PFSK-1 (cell line): ENCODE measurements around the gene PVALB.

ENCODE experiments used
- FOXP2 ChIP-seq: optimal IDR thresholded peaks from 2 replicates; pipeline ENCODE3; 2011; ENCODE audit warnings: borderline replicate concordance, control low read depth, inconsistent platforms; ENCODE audit not compliant: insufficient read depth; ENCODE audit errors: extremely low read length, extremely low read depth
- POLR2AphosphoS5 ChIP-seq: IDR thresholded peaks from 2 replicates; pipeline ENCODE4 v1.6.1; 2012; ENCODE audit warnings: low read depth, mild to moderate bottlenecking, control low read depth, low read length, moderate library complexity
- SIN3A ChIP-seq: IDR thresholded peaks from 2 replicates; pipeline ENCODE4 v1.6.1; 2012; ENCODE audit warnings: mild to moderate bottlenecking, low read length, moderate library complexity, borderline replicate concordance; ENCODE audit not compliant: insufficient read depth
- TAF1 ChIP-seq: IDR thresholded peaks from 2 replicates; pipeline ENCODE4 v1.6.1; 2012; ENCODE audit warnings: low read length, control low read depth, borderline replicate concordance; ENCODE audit not compliant: insufficient read depth
- TF ChIP-seq, protein P1 (sequence below), 2 experiments: IDR thresholded peaks; 2 replicates each; pipeline versions ENCODE4 v1.6.1 to v1.8.0; 2011 to 2012; ENCODE audit warnings: low read depth in 2 of 2, low read length in 2 of 2, control low read depth in 1 of 2, inconsistent platforms in 1 of 2, mild to moderate bottlenecking in 1 of 2, moderate library complexity in 1 of 2; ENCODE audit not compliant: insufficient read depth in 1 of 2

The PVALB gene

DNA sequence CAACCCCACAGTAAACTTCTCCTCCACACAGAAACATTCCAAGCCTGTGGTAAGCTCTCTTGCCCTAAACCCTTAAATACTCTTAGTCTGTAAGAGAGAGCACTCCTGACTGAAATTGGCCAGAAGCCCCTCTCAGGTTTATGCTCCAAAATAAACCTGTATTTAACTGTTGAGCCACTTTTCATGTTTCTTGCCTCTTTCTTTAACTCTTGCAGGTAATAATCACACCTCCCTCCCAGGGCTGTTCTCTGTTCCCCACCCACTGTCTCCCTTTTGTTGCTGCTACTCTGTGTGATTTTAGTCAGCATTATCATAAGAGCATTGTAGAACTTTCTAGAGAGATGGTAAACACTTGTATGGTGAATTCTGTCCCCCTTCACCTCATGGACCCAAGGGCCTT, 38.8 kb downstream of the PVALB start:
- TF ChIP-seq POLR2AphosphoS5 (no peak), SIN3A (no peak), TAF1 (no peak), FOXP2 (no peak)
- TF ChIP-seq, protein P1, sequence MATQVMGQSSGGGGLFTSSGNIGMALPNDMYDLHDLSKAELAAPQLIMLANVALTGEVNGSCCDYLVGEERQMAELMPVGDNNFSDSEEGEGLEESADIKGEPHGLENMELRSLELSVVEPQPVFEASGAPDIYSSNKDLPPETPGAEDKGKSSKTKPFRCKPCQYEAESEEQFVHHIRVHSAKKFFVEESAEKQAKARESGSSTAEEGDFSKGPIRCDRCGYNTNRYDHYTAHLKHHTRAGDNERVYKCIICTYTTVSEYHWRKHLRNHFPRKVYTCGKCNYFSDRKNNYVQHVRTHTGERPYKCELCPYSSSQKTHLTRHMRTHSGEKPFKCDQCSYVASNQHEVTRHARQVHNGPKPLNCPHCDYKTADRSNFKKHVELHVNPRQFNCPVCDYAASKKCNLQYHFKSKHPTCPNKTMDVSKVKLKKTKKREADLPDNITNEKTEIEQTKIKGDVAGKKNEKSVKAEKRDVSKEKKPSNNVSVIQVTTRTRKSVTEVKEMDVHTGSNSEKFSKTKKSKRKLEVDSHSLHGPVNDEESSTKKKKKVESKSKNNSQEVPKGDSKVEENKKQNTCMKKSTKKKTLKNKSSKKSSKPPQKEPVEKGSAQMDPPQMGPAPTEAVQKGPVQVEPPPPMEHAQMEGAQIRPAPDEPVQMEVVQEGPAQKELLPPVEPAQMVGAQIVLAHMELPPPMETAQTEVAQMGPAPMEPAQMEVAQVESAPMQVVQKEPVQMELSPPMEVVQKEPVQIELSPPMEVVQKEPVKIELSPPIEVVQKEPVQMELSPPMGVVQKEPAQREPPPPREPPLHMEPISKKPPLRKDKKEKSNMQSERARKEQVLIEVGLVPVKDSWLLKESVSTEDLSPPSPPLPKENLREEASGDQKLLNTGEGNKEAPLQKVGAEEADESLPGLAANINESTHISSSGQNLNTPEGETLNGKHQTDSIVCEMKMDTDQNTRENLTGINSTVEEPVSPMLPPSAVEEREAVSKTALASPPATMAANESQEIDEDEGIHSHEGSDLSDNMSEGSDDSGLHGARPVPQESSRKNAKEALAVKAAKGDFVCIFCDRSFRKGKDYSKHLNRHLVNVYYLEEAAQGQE (IDR thresholded peaks at IDR 0.05; ENCODE audit: insufficient read depth in 1 of 2, low read depth in 2 of 2, low read length in 2 of 2), result no peak

DNA sequence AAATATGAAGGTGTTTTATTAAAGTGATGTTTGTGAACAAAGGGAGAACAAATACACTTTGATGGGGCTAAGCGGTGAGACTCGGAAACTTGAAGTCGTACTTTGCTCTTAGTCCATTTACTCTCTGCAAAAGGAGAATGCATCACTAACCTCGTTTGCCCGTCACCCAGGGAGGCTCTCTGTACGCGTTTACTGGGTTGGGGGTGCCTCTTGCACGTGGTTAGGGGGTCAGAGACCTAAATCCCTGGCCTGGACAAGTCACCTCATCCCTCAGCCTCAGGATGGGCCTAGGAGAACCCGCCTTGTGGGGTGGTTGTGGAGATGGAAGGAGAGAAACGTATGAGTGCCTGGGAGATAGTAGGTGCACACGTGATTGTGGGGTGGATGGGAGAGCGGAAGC, 40.1 kb downstream of the PVALB start:
- TF ChIP-seq, protein P1 (IDR thresholded peaks at IDR 0.05; ENCODE audit: insufficient read depth in 1 of 2, low read depth in 2 of 2, low read length in 2 of 2), result no peak
- no peak for TF ChIP-seq POLR2AphosphoS5
- no peak for TF ChIP-seq SIN3A
- TF ChIP-seq FOXP2, result no peak
- no peak for TF ChIP-seq TAF1

DNA sequence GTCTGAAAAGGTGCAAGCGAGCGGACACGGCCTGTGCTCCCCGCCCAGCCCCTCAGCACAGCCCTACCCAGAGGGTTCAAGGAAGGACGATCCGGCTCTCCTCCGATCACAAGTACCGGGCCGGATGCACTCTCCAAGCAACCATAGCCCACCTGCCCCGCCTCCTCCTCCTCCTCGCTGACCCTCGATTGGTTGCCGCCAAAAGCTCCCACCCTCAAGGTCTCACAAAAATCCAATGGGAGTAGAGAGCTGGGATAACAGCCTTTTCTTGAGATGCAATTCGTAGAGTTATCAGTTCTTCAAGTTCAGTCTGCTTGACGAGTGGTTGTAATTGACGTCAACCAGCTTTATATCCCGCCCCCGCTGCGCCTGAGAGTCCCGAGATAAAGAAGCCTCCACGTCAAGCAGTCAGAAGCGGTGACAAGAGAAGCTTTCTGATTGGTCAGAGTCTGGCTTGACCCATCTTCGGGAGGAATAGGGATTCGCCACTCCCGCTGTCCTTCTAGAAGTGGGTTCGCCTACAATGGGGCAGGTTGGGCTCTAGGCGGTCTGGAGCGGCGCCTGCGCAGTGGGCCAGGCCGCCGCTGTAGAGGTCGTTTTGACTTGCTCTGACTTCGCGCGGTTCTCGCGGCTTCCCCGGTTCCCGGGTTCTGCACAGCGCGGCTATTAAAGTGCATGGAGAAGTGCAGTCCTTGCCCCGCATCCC, 40.7 kb downstream of the PVALB start, which contains the start of gene IFT27:
IFT27 (minus strand) TSS at position 156 of the 706 bp plus-strand sequence. CDS start 412 bp downstream, outside the sequence.
- TF ChIP-seq POLR2AphosphoS5, result peak; percentile 44
- 0 out of 2 replicates have a peak, but pooled peaks have one; percentile 22 for TF ChIP-seq TAF1
- no peak for TF ChIP-seq FOXP2
- no peak for TF ChIP-seq SIN3A
- TF ChIP-seq, protein P1 (IDR thresholded peaks at IDR 0.05; ENCODE audit: insufficient read depth in 1 of 2, low read depth in 2 of 2, low read length in 2 of 2), result no peak

DNA sequence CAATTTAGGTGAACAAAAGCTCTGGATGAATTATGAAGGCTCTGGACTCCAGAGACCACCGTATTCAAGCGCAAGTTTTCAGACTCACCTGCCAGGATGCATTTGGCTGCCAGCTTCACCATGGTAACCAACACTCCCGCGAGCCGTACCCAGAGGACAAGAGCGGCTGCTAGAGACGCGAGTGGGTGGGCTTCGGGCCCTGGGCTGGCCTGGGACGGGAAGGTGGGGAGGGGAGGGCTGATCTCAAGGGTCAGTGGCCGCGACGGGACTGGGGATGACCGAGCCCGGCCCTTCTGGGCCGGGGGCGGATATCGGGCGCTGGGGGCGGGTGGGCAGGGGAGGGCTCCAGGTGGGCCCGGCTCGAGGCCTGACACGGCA, 41.3 kb downstream of the PVALB start:
- no peak for TF ChIP-seq POLR2AphosphoS5

DNA sequence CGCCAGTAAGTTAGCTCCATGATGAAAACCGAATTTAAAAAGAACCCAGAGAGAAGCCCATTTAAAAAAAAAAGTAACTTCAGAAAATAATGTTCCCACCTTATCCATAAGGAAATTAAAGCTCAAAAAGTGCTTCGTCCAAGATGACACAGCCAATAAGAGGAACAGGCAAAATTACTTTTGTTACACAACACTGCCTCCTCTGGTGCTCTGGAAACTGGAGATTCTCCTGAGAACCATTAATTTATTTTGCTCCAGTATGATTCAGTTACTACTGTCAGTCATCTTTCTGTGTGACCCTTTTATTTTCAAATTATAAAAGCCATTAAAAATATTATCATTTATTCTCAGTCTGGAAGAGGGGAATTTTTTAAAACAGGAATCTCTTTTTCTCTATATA, 42.9 kb downstream of the PVALB start:
- TF ChIP-seq TAF1 (no peak), FOXP2 (no peak), SIN3A (no peak), POLR2AphosphoS5 (no peak)
- TF ChIP-seq, protein P1 (IDR thresholded peaks at IDR 0.05; ENCODE audit: insufficient read depth in 1 of 2, low read depth in 2 of 2, low read length in 2 of 2), result no peak
